H7 (cell line): ENCODE data around the gene CALHM1. TPM values are rescaled to one million over a fixed set of nuclear protein-coding genes. Genes with fewer than 3 reads are reported as not detected.
A peak's percentile ranks its signal among the peaks of the same experiment; 100 is the strongest.

Experiments used
- DNase-seq: peaks from one replicate; pipeline ENCODE4 v3.0.0; 2012
- H3K27me3 ChIP-seq: 2 replicates; pipeline ENCODE4 v1.6.0; 2011; ENCODE audit warnings: mild to moderate bottlenecking, low read length; ENCODE audit not compliant: control insufficient read depth, insufficient read depth
- H3K36me3 ChIP-seq: replicated peaks from 2 replicates; pipeline ENCODE4 v1.5.1; 2011; ENCODE audit warnings: low read length; ENCODE audit not compliant: control insufficient read depth, insufficient read depth
- H3K4me3 ChIP-seq: 2 replicates; pipeline ENCODE4 v1.5.1; 2011; ENCODE audit warnings: low read depth, mild to moderate bottlenecking, control low read depth, low read length, moderate library complexity; ENCODE audit not compliant: insufficient read depth
- total RNA-seq: library from RNA; depleted of rRNA; stranded (reverse); fragments of >200 nt; shearing (Covaris generic); gene quantifications from 2 replicates; pipeline ENCODE4 v1.2.3, GENCODE V29; 2014

CALHM1 gene
- total RNA-seq, 1 experiment from 2014 or later, result 0.07 TPM

DNA sequence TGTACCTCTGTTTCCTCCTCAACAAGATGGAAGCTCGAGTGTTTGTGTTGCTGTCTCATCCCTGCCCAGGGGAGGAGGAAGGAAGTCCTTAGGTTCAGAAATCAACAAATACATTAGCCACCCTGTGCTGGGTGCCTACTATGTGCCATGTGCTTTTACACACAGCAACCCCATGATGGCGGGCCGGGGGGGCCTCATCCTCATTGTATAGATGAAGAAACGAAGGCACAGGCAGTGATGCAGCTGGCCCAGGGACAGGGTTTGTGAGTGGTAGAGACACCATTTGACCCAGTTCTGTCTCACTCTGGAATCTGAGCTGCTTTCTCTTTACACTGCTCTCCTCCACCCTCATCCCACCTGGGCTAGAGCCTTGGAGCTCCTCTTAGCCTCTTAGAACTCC is 4.7 kb downstream of the CALHM1 start:
- Histone ChIP-seq H3K4me3 (no peak overlapping the region), H3K27me3 (no peaks in the 10 kb centered on the region), H3K36me3 (no peaks in the 10 kb centered on the region)
- DNase-seq, result peak; percentile 31

DNA sequence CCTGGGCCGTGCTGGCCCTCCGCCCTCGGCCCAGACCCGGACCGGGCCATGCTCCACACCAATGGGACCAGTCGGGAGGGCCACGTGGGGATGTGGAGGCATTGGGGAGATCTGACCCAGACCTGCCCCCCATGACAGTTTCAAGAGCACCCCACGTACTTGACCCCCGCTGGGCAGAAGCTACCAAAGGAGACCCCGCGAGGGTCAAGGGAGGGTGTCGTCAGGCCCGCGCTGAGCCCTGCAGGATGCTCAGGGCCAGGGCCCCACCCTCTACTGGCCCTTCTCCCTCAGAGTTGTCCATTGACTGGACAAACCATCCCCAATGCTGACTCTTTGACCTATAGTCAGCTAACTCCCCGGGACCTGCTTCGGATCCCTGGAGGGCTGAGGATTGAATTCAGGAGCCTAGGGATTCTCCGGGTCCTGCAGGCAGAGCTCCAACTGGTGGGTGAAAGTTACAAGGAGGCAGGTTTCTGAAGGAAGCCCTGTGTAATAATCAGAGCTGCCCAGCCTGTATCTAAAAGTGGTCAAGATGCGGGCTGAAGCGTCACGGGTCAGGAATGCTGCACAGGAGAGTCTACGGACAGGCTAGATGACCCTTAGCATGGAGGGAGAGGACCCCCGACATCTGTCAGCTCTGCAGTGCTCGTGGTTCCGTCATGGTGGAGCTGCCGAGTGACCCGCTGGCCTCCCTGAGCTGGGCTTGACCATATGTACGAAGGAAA is 6.0 kb downstream of the CALHM1 start:
- Histone ChIP-seq H3K4me3 (peak overlapping the region; percentile 42; the same call in 1 of the 2 replicates), H3K27me3 (no peaks in the 10 kb centered on the region), H3K36me3 (peaks cover 2% of the 10 kb centered on the region; the same call in 1 of the 2 replicates)
- peak; percentile 69 for DNase-seq

DNA sequence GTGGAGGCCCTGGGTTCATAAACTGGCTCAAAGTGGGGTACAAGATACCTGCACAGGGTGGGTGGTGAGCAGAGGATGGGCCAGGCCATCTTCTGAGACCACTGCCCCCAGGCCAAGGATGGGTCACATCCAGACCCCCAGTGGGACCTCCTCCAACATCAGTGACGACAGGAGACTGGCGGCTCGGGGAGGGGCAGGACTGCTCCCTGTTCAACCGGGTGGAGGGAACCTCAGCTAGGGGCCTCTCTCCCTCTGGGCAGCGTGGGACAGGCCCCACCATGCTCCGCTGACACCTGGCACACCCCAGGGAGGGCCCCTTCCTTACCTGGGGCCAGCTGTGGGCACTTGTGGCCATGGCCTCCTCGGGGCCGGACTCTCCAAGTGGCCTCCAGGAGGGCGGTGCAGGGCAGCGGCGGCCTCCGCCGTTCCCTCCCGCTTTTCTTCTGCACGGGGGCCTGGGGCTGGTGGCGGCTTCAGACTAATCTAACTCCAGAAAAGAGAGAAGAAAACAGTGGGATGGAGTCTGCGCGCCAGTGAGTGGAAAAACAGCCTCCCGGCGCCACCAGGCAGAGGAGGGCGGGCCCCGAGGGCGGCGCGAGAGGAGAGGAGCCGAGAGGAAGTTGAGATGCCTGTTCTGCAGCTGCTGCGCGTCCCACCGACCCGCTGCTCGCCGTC is 6.7 kb downstream of the CALHM1 start, which contains the start of gene CALHM2:
CALHM2 (minus strand) TSS at position 540 of the 675 bp plus-strand sequence. CDS start 2,429 bp downstream, outside the sequence.
- peak; percentile 95 for DNase-seq
- Histone ChIP-seq H3K27me3 (no peaks in the 10 kb centered on the region), H3K36me3 (peaks cover 4% of the 10 kb centered on the region), H3K4me3 (peak within 1 kb of the TSS; percentile 42; the same call in 1 of the 2 replicates)

DNA sequence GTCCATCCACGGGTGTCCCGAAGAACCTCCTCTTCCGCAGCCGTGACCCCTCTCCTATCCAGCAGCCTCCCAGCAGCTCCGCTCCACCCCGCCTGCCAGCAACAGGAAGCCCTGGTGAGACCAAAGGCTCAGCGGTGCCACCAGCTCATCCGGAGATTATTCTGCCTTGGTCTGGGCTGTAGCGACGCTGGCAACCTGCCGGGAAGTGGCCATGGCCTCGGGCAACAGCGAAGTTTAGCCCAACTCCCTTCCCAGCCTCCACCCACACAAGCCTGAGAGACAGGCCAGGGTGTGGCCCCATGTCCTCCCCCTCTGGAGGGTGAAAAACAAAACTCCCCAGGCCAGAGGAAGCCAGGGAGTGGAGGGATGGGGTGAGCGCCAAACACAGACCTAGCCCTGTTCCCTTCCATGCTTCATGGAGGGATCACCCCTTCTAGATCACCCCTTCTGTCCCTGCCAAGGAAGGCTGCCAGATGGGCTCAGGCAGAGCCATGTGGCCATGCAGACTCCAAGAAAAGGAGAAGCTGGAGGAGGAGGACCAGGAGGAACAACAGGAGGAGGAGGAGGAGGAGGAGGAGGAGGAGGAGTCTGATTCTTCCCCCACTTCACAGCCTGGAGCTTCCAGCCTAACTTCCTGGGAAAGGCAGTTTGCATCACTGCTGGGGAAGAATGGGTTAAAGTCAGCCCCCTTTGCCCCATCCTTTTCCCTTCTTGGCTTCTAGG is 7.4 kb downstream of the CALHM1 start:
- H3K27me3 ChIP-seq, result no peaks in the 10 kb centered on the region
- peaks cover 6% of the 10 kb centered on the region for H3K36me3 ChIP-seq
- peak; percentile 76 for DNase-seq
- H3K4me3 ChIP-seq, result peak overlapping the region; percentile 42; the same call in 1 of the 2 replicates

DNA sequence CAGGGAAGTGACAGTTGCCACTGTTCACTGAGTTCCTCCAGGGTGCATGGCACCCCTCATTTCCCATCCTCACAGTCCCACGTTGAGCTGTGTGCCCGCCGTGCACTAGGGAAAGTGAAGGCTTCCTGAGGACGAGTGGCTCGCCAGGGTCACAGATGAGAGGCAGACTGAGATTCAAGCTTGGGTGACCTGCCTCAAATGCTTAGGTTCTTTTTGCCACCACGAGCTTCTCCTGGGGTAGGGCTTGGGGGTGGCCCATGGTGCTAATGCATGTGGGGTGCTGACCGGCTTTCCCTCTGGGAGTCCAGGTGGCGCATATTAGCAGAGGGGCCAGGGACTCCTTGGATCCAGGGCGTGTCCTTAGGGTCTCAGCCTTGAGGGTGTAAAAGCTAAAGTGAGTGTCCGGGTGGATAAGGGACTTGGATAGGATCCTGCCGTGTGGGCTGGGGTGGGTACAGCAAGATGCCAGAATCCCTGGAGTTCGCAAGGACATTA is 8.5 kb downstream of the CALHM1 start:
- Histone ChIP-seq H3K4me3 (no peak overlapping the region), H3K36me3 (peaks cover 7% of the 10 kb centered on the region), H3K27me3 (no peaks in the 10 kb centered on the region)
- peak; percentile 41 for DNase-seq

DNA sequence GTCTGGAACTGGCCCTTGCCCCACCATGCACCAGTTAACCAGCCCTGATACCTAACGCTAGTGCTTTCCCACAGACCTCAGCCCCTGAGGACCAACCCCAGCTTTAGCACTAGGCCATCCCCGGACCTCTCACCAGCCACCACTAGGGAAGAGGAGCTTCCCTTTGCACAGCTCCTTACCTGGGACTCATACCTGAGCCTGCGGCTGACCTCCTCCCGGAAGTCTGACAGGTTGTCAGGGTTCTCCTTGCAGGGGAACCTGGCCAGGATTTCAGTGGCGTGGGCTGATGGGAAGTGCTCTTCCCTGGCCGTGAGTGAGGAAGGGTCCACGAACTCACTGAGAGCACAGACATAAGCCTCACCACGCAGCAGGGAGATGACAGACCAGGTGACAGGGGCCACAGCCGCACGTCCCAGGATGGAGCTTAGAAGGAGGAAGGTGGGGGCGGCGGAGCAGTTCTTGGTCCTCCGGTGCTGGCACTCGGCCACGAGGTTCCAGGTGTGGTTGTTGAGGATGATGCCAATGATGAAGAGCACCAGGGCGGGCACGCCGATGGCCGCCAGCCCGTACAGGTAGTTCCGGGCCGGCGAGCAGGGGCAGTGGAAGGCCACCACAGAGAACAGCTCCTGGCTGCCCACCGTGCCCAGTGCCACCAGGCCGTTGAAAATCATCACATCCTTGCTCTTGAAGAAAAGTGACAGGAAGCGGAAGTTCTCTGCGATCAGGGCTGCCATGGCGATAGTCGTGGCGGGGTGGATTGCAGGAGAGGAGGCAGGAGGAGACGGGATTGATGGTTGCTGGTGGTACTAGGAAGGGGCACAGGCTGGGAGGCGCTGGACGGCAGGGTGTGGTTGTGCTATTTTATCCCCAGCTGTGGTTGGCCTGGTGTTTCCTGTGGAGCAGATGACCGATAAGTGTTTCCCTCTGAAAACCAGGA is 9.2 kb downstream of the CALHM1 start:
- DNase-seq, result peak; percentile 55
- no peak overlapping the region for H3K4me3 ChIP-seq
- peaks cover 14% of the 10 kb centered on the region for H3K36me3 ChIP-seq
- no peaks in the 10 kb centered on the region for H3K27me3 ChIP-seq

DNA sequence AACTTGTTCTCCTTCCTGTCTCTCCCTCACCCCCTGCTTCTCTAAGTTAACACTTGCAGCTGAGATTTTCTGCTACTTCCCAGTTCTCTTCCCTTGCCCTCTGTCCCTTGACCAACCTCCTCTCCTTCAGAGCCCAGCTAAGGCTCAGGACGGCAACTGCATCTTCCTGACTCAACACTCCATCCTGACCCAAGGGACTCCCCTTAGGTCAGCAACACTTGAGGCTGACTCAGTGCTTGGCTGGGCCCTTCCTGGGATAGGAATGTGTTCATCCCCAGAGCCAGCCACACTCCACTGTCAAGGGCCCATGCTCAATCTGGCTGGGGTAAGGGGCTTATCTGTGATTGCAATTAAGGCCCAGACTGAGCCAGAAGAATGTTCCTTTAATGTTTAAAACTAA is 10.0 kb downstream of the CALHM1 start:
- Histone ChIP-seq H3K36me3 (peaks cover 22% of the 10 kb centered on the region), H3K4me3 (no peak overlapping the region), H3K27me3 (no peaks in the 10 kb centered on the region)
- DNase-seq, result no peak

DNA sequence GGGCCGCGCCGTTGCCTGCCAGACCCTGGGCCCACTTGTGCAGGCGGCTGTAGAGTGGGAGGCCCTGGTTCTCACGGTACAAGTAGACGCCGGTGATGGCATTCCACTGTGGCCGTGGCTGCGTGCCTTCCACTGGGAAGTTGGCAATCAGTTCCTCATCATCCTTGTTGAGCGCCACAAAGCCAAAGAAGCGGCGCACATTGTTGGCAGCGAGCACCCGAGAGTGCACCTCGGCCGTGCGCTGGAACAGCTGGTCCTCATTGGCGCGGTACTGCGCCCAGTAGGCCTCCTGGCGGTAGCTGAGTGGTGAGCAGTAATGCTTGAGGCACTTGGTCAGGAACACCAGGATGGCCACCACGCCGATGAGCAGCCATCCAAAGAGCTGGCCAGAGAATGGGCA is 11.5 kb downstream of the CALHM1 start:
- H3K36me3 ChIP-seq, result peaks cover 35% of the 10 kb centered on the region
- no peak overlapping the region for H3K4me3 ChIP-seq
- peak; percentile 31 for DNase-seq
- no peaks in the 10 kb centered on the region for H3K27me3 ChIP-seq

DNA sequence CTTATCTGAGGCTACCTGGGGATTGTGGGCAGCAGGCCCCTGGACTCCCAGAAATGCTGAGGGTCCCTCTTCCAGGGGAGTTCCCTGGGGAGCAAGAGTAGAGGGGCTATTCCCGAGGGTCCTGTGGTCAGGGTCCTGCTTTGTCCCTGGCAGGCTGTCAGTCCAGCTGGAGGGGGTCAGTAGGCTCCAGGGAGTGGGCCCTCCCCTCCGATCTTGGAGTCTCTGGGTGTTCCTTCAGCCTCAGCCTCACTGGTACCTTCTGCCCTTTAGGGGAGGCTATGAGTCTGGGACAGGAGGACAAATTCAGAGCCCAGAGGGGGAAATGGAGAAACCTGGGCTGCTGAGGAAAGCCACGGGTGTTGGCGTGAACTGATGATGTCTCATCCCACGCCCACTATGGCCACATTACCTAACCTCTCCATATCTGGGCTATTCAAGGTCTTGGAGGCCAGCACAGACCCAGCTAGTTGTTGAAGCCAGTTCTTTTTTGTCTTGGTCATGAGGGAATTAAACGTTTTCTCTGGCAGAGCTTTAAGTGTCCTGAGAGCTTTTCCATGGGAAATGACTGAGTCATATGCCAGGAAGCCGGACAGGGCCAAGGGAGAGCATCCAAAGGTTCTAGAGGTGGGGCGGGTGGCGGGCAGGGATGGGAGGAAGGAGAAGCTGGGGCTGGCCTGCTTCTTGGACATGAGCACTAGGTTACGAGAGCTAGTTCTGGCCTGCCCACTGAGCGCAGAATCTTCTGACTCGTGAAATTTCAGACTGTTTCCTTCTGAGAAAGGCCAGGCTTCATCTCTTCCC is 12.7 kb downstream of the CALHM1 start:
- Histone ChIP-seq H3K4me3 (no peak overlapping the region), H3K36me3 (peaks cover 39% of the 10 kb centered on the region), H3K27me3 (no peaks in the 10 kb centered on the region)
- DNase-seq, result peak; percentile 20

DNA sequence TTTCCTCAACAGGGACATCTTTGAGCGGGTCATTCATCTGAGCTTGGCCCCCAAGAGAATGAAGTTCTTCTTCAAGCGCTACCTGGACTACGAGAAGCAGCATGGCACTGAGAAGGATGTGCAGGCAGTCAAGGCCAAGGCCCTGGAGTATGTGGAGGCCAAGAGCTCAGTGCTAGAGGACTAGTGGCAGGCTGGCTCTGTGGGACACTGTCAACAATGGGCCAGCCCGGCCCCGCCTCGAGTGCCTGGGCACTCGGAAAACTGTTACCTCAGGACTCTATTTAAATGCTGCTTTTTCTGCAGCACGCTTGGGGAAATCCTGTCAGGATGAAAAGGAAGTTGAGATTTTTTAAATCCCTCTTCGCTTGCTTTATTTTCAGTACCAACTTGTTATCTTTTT is 13.3 kb downstream of the CALHM1 start:
- Histone ChIP-seq H3K27me3 (no peaks in the 10 kb centered on the region), H3K4me3 (no peak overlapping the region), H3K36me3 (peaks cover 44% of the 10 kb centered on the region)
- DNase-seq, result no peak

DNA sequence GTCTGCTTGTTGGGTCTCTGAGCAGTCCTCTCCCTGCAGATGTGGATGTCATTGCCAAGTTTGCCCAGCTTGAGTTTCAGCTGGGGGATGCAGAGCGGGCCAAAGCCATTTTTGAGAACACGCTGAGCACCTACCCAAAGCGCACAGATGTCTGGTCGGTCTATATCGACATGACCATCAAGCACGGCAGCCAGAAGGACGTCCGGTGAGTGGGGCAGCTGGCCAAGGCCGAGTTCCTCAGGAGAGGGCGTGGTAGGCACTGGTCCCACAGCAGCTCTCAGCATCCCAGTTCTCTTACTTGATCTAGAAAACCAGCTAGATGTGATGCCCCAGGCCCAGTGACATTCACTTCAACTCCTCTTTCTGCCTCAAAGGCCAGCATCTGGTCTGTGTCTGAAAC is 14.2 kb downstream of the CALHM1 start:
- no peak for DNase-seq
- Histone ChIP-seq H3K27me3 (no peaks in the 10 kb centered on the region), H3K36me3 (peaks cover 51% of the 10 kb centered on the region), H3K4me3 (no peak overlapping the region)

DNA sequence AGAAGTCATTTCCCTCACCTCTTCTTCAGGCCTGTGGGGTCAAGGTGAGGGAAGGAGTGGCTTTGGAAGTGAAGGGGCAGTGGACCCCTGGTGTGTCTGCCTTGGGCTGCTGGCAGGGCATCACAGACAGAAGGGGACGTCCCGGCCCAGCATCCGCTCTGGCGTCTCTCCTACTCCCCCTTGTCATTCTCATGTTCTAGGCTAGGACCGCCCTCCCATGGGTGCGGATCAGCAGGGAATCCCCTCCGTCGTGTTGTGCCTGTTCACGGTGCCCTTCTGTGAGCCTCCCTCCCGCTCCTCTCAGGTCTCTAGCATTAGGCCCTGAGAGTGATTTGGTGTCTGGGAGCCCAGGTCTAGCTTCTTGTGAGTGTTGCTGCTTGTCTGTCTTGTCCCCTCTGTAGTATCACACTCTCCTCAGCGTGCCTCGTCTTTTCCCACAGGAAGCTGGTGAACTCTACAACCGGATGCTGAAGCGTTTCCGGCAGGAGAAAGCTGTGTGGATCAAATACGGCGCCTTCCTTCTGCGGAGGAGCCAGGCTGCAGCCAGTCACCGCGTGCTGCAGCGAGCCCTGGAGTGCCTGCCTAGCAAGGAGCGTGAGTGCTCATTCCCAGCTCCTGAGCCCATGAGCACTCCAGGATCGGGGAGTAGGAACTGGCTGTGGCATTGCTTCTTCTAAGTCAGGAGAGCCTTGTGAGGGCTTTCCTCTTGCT is 15.1 kb downstream of the CALHM1 start:
- Histone ChIP-seq H3K27me3 (no peaks in the 10 kb centered on the region), H3K36me3 (peaks cover 53% of the 10 kb centered on the region), H3K4me3 (no peak overlapping the region)
- DNase-seq, result peak; percentile 20

DNA sequence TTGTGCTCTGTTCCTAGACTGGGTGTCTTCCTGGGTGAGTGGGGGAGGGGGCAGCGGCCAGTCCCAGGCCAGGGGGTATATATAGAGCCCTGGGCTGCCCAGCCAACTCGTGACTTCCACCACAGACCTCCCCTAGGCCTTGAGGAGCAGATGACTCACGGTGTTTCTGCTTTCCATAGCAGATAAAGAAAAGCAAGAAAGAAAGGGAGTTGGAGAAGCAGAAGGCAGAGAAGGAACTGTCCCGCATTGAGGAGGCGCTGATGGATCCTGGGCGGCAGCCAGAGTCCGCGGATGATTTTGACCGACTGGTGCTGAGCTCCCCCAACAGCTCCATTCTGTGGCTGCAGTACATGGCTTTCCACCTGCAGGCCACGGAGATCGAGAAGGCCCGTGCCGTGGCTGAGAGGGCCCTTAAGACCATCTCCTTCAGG is 16.7 kb downstream of the CALHM1 start:
- no peak overlapping the region for H3K4me3 ChIP-seq
- no peak for DNase-seq
- H3K27me3 ChIP-seq, result no peaks in the 10 kb centered on the region
- H3K36me3 ChIP-seq, result peaks cover 59% of the 10 kb centered on the region
